GM19467 (cell line): ENCODE data around the gene EMD.

Experiments used
- ATAC-seq: cut with Tn5 transposase; IDR thresholded peaks from one replicate; pipeline ENCODE4 v1.9.1; 2021; ENCODE audit warnings: mild to moderate bottlenecking, moderate library complexity; ENCODE audit not compliant: unreplicated experiment

Gene EMD

DNA sequence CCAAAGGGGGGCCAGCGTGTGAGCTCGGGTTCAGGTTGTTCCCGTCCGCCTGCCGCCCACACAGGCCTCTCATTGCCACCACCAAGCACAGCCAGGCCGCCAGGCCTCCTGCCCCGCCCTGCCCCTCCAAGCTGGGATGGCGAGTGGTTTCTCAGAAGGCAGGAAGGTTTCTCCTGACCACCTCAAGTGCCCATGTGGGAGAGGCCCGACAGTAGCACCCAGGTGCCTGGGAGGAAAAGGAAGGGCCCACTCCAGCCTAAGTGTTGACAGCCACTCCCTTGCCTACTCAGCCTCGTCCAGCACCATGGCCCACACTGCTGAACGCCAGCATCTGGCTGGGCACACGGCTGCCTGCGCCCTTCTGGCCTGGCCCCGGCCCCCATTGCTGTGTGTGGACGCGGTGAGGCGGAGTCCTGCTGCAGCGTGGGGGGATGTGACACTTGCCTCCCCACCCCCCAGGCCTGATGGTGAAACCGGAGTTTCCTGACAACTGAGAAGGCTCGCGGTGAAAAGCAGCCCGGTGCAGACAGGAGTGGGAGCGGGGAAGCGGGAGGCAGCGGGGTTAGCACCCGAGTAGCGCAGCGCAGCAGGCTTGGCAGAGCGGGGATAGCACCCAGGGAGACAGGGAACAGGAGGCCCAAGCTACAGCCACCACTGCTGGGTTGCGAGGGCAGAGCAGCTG lies 23.9 kb upstream of the EMD start:
- ATAC-seq, result no peak

GRCh38 chrX:154355776-154356140 lies 23.3 kb upstream of the EMD start:
- no peak for ATAC-seq

GRCh38 chrX:154356596-154356995 lies 22.5 kb upstream of the EMD start:
- ATAC-seq, result no peak

- no peak for ATAC-seq
Observed at GRCh38 chrX:154357205-154357604, 21.9 kb upstream of the EMD start.

GRCh38 chrX:154358011-154358410 lies 21.1 kb upstream of the EMD start:
- no peak for ATAC-seq

DNA sequence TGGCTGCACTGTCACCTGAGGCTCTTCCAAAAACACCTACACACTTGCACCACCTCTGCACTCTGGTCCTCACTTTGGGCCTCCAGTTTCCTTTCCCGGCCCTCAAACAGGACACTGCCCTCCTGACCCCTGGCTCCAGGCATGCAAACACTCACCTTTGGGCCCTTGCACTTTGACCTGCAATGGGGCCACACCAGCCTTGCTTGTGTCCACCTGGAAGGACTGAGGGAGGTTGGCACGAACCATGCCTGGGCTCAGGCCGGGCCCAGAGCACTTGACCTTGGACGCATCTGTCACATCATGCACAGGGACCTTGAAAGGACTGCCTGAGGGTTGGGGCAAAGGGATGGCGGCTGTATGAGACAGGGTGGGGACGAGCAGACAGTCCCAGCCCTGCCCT lies 20.3 kb upstream of the EMD start:
- no peak for ATAC-seq

DNA sequence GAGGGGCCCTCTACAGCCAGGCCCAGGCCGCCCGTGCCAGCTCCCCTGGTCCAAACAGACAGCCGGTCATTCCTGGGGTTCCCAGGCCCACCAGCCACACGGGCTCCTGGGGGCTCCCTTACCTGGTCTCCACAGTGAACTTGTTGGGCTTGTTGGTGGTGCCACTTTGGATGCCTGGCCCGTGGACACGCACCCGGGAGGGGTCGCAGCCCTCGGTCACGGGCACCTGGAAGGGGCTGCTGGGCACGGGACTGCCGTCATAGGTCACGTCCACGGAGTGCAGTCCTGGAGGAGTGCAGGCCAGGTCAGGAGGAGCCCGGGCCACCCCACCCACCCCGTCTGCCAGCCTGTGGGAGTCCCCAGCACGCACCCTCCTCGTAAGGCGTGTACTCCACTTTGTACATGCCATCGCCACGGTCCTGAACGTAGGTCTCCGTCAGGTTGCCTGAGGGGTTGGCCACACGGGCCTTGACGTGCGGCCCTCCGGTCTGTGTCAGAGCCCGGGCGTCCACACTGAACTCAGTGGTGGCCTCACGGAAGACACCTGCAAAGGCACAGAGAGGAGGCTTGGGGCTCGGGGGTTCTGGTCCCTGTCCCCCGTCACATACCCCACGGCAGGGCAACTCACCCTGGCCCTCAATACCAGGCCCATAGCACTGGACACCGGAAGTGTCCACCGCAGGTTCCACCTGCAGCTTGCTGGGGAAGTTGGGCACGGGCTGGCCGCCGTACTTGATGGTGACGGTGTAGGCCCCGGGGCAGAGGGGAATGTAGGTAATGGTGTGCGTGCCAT lies 19.5 kb upstream of the EMD start:
- ATAC-seq, result no peak

DNA sequence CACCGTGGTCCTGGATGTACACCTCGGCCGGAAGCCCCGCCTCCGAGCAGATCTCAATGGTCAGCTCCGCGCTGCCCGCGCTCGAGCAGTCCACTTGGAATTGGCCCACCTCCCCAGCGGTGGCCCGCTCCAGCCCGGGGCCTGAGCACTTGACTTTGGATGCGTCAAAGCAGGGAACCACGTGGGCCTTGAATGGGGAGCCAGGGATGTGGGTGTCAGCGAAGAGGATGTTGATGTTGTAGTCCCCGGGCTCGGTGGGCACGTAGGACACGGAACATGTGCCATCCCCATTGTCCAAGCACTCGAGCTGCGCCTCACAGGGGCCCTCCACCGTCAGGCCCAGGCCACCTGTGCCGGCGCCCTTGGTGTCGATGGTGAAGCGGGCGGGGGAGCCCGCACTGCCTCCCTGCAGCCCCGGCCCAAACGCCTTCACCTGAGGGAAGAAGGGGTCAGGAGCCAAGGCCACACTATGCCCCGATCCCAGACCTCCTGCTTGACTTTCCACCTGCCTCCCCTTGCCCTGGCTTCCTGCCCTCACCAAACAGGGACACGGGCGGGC lies 18.9 kb upstream of the EMD start:
- no peak for ATAC-seq

DNA sequence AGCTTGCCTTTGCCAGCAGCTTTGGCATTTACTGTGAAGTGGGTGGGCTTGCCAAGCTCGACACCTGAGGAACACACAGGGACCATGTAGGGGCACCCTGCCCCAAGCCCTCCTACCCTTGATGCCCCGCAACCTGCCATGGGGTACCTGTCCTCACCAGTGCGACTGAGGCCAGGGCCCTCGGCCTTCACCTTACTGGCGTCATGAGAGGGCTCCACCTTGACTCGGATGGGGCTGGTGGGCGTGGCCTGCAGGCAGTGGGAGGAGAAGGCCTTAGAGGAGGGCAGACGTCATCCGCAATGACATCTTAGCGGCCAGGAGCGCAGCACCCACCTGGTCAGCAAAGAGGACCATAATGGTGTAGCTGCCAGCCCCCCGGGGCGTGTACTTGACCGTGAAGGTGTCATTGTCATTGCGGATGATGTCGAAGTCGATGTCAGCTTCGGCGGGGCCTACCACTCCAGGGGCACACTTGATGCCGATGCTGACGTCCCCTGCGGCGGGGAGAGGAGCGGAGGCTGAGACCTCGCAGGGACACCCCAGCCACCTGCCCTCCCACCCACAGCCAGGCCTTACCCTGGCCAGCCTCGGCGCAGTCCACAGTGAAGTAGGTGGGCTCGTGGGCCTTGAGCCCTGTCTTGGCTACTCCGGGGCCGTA lies 16.9 kb upstream of the EMD start:
- ATAC-seq, result no peak

- ATAC-seq, result no peak
Observed at GRCh38 chrX:154363706-154364439, 15.2 kb upstream of the EMD start.

DNA sequence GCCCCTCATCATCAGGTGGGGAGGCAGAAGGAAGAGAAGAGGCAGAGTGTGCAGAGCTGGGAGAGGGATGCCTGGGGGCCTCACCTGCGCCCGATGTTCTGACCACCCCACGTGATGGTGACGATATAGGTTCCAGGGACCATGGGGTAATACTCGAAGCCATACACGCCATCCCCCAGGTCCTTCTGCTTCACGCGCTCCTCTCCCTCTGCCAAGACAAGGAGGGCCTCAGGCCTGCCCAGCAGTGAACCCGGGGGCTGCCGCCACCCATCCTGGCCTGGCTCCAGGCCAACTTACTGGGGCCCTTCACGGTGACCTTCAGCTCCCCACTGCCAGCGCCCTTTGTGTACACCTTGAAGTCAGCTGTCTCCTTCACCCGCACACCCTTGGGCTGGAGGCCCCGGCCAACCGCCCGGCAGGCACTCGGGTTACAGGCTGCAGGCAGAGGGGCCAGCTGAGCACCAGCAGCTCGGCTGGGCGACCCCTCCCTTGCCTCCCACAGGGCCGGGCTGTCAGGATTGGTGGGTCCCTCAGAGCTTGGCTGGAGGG lies 14.0 kb upstream of the EMD start:
- no peak for ATAC-seq

- no peak for ATAC-seq
Observed at GRCh38 chrX:154365997-154366665, 13.0 kb upstream of the EMD start.

DNA sequence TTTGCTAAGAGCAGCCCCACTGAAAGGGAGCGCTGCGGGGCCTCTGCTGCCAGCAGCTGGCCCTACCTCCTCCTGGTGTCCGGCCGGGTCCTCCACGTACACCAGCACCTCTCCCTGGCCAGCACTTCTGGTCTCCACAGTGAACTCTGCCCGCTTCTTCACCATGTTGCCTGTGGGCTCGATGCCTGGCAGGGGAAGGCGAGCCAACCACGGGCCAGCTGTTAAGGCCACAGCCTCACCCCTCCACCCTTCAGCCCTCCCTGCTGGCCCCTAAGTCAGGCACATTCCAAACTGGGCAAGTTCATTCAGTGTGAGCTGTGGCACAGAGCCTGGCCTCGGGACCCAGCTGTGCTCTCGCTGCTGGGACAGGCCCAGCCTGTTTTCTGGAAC lies 12.4 kb upstream of the EMD start:
- no peak for ATAC-seq

GRCh38 chrX:154367474-154368308 lies 11.4 kb upstream of the EMD start:
- ATAC-seq, result no peak

DNA sequence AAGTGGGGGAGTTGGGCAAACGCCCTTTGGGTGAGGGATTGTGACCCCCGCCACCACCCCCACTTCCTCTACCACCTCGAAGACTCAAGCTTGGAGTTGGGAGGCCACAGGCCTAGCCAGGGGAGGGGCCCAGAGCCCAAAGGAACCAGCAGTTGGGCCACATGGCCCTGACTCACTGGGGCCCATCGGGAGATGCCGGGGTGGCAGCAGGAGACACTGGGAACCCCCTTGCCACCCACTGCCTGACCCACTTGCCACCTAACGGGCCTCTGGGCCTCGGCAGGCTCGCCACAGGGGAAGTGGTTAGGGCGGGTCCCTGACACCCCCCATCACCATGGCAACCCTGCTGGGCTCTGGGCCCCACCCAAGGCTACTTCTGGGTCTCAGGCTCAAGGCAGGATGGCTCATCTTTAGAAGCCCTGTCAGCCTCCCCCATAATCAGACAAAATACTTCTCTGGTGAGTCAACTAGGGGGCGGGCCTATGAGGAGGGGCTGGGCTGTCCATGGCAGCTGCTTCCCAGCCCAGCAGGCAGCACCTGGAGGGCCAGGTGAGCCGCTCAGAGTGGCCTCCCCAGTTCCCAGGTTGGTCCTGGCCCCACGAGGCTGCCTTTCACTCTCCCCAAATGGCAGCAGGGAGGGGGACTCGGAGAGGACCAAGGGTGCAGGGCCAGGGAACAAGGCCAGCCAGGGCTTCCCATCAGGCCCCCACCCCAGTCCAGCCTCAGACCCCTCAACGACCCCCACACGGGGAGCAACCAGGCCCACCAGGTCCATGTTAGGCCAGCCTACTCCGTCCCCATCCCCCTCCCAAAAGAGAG lies 10.3 kb upstream of the EMD start:
- ATAC-seq, result no peak

DNA sequence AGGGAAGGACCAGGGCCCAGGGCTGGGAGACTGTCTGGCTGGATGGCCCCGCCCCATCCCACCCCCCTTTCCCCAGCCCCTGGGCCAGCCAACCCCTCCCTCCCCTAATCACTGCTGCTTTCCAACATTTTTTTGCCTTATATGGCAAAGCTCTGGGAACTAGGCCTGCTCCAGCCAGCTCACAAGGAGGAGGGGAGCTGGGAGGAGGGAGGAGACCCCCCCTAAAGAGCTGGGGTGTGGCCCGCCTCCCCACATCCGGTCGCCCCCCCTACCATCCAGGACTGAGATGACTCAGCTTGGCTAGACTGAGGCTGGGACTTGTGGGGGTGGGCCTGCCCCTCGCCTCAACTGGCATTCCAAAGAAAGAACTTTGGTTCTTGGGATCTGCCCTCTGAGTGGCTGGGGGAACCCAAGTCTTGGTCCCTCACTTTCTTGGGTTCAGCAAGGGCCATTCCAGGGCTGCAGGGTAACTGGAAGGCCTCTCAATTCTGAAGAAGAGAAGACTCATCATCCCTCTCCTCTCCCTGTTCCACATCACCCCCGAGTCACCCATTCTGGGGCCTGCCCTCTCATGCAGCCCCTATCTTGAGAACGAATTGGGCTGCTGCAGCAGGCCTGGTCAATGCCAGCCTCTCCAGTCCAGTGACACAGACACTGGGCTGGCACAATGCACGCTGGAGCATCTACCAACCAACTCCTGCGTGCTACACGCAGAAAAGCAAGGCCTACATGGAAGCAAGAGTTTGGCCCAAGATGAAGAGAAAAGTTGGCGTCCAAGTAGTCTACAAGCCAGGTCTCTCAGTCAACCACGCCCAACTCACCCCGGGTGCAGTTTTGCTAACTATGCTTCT lies 9.4 kb upstream of the EMD start:
- ATAC-seq, result no peak

- no peak for ATAC-seq
Observed at GRCh38 chrX:154370300-154371016, 8.6 kb upstream of the EMD start.
